ENCODE measurements around the gene DENND5B.
"Not testable (repeated sequence)": the region's sequence is repeated elsewhere in the genome, so short reads cannot be mapped to it uniquely, and the experiment has no call there.

Gene DENND5B

DNA sequence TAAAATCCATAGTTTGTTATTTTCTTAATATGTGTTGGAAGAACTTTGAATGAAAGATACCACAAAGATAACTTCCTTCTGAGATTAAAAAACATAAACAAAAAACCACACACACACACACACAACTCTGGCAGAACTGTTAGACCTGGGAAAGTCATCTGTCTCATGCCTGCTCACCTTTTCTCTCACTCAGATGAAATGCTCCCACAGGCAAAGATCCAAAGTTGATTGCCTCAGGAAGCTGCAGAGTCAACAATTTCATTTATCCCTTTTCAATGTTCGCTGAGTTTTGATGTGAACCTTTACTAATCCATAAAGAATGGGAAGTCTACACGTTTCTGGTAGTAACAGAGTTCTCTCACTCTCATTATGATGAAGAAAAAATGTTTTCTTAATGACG is 112.0 kb downstream of the DENND5B start:
- TF ChIP-seq FOXK2 (IDR thresholded peaks at IDR 0.05) (no peak), SP1 (IDR thresholded peaks at IDR 0.05) (no peak), L3MBTL2 (conservative IDR thresholded peaks at IDR 0.05) (no peak), FOXM1 (IDR thresholded peaks at IDR 0.05; ENCODE audit: borderline replicate concordance) (no peak), CTBP1 (IDR thresholded peaks at IDR 0.05; ENCODE audit: borderline replicate concordance) (no peak), ARNT (IDR thresholded peaks at IDR 0.05) (no peak), BHLHE40 (IDR thresholded peaks at IDR 0.05; ENCODE audit: borderline replicate concordance) (no peak), HDGF (IDR thresholded peaks at IDR 0.05; ENCODE audit: borderline replicate concordance) (no peak), FOXA1 (IDR thresholded peaks at IDR 0.05) (no peak)
- DNase-seq (ENCODE audit: extremely low spot score) = no peak
- ChIA-PET POLR2A (no interaction called here), CTCF (no interaction called here)

DNA sequence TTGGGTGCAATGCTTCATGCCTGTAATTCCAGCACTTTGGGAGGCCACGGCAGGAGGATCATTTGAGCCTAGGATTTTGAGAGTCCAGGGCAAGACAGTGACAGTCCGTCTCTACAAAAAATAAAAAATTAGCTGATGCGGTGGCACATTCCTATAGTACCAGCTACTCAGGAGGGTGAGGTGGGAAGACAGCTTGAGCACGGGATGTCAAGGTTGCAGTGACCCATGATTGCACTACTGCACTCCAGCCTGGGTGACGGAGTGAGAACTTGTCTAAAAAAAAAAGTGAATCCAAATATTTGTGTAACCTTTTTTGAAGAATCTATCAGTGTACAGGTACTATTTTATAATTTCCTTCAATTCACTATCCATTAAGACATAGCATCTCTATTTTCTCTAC is 112.5 kb downstream of the DENND5B start:
- CTCF ChIA-PET = no interaction called here
- DNase-seq (ENCODE audit: extremely low spot score) = no peak
- POLR2A ChIA-PET = no interaction called here
- TF ChIP-seq FOXM1 (IDR thresholded peaks at IDR 0.05; ENCODE audit: borderline replicate concordance) (no peak), FOXK2 (IDR thresholded peaks at IDR 0.05) (no peak), SUZ12 (IDR thresholded peaks at IDR 0.05) (no peak), HDGF (IDR thresholded peaks at IDR 0.05; ENCODE audit: borderline replicate concordance) (no peak), LEF1 (IDR thresholded peaks at IDR 0.05; ENCODE audit: borderline replicate concordance) (no peak), ARNT (IDR thresholded peaks at IDR 0.05) (no peak), TARDBP (IDR thresholded peaks at IDR 0.05) (no peak), ZNF384 (IDR thresholded peaks at IDR 0.05) (no peak), NFRKB (IDR thresholded peaks at IDR 0.05) (no peak), CTBP1 (IDR thresholded peaks at IDR 0.05; ENCODE audit: borderline replicate concordance) (no peak), L3MBTL2 (conservative IDR thresholded peaks at IDR 0.05) (no peak)
- TF ChIP-seq, protein P1, sequence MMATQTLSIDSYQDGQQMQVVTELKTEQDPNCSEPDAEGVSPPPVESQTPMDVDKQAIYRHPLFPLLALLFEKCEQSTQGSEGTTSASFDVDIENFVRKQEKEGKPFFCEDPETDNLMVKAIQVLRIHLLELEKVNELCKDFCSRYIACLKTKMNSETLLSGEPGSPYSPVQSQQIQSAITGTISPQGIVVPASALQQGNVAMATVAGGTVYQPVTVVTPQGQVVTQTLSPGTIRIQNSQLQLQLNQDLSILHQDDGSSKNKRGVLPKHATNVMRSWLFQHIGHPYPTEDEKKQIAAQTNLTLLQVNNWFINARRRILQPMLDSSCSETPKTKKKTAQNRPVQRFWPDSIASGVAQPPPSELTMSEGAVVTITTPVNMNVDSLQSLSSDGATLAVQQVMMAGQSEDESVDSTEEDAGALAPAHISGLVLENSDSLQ (IDR thresholded peaks at IDR 0.05) = no peak

DNA sequence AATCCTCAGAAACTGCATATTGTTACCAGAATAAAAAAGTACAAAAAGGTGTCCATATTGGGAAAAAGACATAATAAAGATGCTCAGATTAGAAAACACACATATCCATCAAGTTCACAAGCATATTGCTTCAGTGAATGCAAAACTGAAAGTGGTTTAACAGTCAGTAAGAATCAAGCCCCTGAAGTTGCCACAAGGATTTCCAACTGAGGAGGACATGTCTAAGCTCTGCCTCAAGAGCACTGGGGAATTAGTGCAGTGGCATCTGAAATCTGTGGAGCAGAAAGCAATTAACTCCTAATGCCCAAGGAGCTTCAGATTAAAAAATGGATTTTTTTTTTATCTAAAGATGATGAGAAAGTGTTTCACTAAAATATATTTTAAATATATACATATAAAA is 113.2 kb downstream of the DENND5B start:
- TF ChIP-seq TARDBP (IDR thresholded peaks at IDR 0.05) (no peak), ELF4 (IDR thresholded peaks at IDR 0.05) (no peak), ARNT (IDR thresholded peaks at IDR 0.05) (no peak), ZNF384 (IDR thresholded peaks at IDR 0.05) (no peak)
- POLR2A ChIA-PET = no interaction called here
- CTCF ChIA-PET = no interaction called here

DNA sequence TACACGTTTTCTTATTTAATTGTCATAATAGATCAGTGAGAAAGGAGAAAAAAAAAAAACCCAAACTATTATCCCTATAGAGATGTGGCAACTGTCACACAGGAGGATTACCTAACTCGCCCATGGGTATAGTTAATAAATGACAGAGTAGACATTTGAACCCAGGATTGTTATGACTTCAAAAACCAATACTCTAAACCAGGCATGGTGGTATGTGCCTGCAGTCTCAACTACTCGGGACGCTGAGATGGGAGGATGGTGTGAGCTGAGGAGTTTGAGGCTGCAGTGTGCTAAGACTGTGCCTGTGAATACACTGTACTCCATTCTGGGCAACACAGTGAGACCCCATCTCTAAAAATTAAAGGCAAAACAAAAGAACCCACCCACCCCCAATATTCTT is 114.5 kb downstream of the DENND5B start:
- no peak for DNase-seq (ENCODE audit: extremely low spot score)
- TF ChIP-seq, protein P1 (IDR thresholded peaks at IDR 0.05) = no peak
- TF ChIP-seq BHLHE40 (IDR thresholded peaks at IDR 0.05; ENCODE audit: borderline replicate concordance) (no peak), LEF1 (IDR thresholded peaks at IDR 0.05; ENCODE audit: borderline replicate concordance) (no peak), FOXA1 (IDR thresholded peaks at IDR 0.05) (no peak), L3MBTL2 (conservative IDR thresholded peaks at IDR 0.05) (no peak), CTBP1 (IDR thresholded peaks at IDR 0.05; ENCODE audit: borderline replicate concordance) (no peak), SUZ12 (IDR thresholded peaks at IDR 0.05) (no peak), NFRKB (IDR thresholded peaks at IDR 0.05) (no peak), FOXK2 (IDR thresholded peaks at IDR 0.05) (no peak), HDGF (IDR thresholded peaks at IDR 0.05; ENCODE audit: borderline replicate concordance) (no peak), ZNF384 (IDR thresholded peaks at IDR 0.05) (no peak)
- POLR2A ChIA-PET = no interaction called here
- CTCF ChIA-PET = no interaction called here

More for the DNA sequence above, 113.2 kb downstream of the DENND5B start:
- DNase-seq (ENCODE audit: extremely low spot score) = no peak

DNA sequence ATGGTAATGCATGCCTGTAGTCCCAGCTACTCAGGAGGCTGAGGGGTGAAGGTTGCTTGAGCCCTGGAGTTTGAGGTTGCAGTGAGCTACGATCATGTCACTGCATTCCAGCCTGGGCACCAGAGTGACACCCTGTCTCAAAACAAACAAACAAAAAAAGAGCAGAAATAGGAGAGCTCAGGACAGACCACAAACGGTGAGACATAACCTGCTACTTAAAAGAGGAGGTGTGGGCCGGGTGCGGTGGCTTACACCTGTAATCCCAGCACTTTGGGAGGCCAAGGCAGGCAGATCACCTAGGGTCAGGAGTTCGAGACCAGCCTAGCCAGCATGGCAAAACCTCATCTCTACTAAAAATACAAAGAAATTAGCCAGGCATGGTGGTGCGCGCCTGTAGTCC is 115.3 kb downstream of the DENND5B start:
- CTCF ChIA-PET = interaction anchor here (0.7 kb wide), 1 partner anchor 68 kb away, joined by 3 read pairs; no protein-coding TSS in a partner anchor
- DNase-seq (ENCODE audit: extremely low spot score); POLR2A ChIA-PET: not testable (repeated sequence)

DNA sequence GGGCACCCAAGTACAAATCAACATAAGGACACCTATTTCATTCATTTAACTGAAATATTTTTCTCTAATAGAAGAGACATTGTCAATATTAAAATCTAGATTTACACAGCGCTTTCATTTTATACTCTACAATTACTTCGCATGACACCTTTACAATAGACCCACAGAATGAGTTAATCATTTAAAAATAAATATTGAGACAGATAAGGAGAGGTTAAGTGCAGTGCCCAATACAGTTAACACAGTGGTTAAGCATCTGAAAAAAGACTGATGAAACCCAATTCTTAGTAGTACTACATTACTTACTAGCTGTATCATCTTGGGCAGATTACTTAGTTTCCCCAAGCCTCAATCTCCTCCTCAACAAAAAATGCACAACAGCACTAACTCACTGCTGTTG is 116.2 kb downstream of the DENND5B start:
- ChIA-PET POLR2A (no interaction called here), CTCF (interaction anchor here (0.5 kb wide), 1 partner anchor 35 kb away, joined by 3 read pairs; no protein-coding TSS in a partner anchor)
- TF ChIP-seq, protein P1 (IDR thresholded peaks at IDR 0.05) = no peak
- TF ChIP-seq ARNT (IDR thresholded peaks at IDR 0.05) (no peak), FOXK2 (IDR thresholded peaks at IDR 0.05) (no peak), ELF4 (IDR thresholded peaks at IDR 0.05) (no peak), SP1 (IDR thresholded peaks at IDR 0.05) (no peak), TARDBP (IDR thresholded peaks at IDR 0.05) (no peak), LEF1 (IDR thresholded peaks at IDR 0.05; ENCODE audit: borderline replicate concordance) (no peak), CTBP1 (IDR thresholded peaks at IDR 0.05; ENCODE audit: borderline replicate concordance) (no peak), BHLHE40 (IDR thresholded peaks at IDR 0.05; ENCODE audit: borderline replicate concordance) (no peak), L3MBTL2 (conservative IDR thresholded peaks at IDR 0.05) (no peak), FOXA1 (IDR thresholded peaks at IDR 0.05) (no peak), NFRKB (IDR thresholded peaks at IDR 0.05) (no peak), SUZ12 (IDR thresholded peaks at IDR 0.05) (no peak), HDGF (IDR thresholded peaks at IDR 0.05; ENCODE audit: borderline replicate concordance) (no peak), ZNF384 (IDR thresholded peaks at IDR 0.05) (no peak)
- DNase-seq (ENCODE audit: extremely low spot score) = no peak

DNA sequence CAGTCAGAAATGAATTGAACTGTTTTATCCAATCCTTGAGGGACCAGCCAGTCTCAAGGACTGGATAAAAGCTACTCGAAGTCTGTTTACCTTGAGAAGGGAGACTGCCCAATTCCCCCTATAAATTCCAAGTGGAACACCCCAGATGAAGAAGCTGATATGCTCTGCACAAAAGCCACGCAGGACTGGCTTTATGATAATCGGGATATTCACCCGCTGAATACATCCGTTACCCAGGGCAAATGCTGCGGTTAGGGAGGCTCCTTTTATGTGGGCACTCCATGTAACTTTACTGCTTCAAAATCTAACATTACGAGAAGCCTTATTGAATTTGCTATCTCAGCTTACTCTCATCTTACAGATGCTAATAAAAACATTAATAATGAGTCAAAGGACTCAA is 119.1 kb downstream of the DENND5B start:
- POLR2A ChIA-PET = no interaction called here
- CTCF ChIA-PET = no interaction called here
- no peak for TF ChIP-seq FOXK2 (IDR thresholded peaks at IDR 0.05)
- TF ChIP-seq, protein P1 (IDR thresholded peaks at IDR 0.05) = no peak
- TF ChIP-seq BHLHE40 (IDR thresholded peaks at IDR 0.05; ENCODE audit: borderline replicate concordance) = no peak
- TF ChIP-seq ARNT (IDR thresholded peaks at IDR 0.05) = no peak
- no peak for TF ChIP-seq L3MBTL2 (conservative IDR thresholded peaks at IDR 0.05)
- no peak for TF ChIP-seq NFRKB (IDR thresholded peaks at IDR 0.05)
- no peak for TF ChIP-seq SUZ12 (IDR thresholded peaks at IDR 0.05)
- TF ChIP-seq FOXM1 (IDR thresholded peaks at IDR 0.05; ENCODE audit: borderline replicate concordance) = no peak
- no peak for DNase-seq (ENCODE audit: extremely low spot score)

Measured in HEK293T (cell line).